GM12874 (cell line): Measurements from ENCODE around the gene DCBLD1.

Experiments
- TF ChIP-seq, protein P1 (sequence below): IDR thresholded peaks from 2 replicates; pipeline ENCODE4 v1.5.1; 2011; ENCODE audit warnings: low read depth, mild to moderate bottlenecking, control low read depth, low read length, moderate library complexity; ENCODE audit not compliant: insufficient read depth

DCBLD1 gene

DNA sequence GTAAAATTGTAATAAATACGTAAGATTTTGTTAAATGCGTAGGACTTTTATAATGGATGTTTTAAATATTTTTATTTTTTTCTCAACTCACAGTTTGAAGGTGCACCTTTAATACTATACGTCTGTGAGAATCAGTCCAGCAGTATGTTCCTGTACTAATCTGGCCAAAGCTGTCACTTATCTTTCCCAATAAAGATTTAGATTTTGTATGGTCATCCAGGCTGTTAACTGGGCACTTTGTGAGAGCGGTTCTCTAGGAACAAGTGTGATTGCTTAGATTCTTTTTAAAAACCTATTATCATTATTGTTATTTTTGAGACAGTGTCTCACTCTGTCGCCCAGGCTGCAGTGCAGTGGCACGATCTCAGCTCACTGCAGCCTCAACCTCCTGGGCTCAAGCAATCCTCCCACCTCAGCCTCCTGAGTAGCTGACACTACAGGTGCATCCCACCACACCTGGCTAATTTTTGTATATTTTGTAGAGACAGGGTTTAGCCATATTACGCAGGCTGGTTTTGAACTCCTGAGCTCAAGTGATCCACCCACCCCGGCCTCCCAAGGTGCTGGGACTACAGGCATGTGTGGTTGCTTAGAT is 1.7 kb downstream of the DCBLD1 start:
- TF ChIP-seq, protein P1, sequence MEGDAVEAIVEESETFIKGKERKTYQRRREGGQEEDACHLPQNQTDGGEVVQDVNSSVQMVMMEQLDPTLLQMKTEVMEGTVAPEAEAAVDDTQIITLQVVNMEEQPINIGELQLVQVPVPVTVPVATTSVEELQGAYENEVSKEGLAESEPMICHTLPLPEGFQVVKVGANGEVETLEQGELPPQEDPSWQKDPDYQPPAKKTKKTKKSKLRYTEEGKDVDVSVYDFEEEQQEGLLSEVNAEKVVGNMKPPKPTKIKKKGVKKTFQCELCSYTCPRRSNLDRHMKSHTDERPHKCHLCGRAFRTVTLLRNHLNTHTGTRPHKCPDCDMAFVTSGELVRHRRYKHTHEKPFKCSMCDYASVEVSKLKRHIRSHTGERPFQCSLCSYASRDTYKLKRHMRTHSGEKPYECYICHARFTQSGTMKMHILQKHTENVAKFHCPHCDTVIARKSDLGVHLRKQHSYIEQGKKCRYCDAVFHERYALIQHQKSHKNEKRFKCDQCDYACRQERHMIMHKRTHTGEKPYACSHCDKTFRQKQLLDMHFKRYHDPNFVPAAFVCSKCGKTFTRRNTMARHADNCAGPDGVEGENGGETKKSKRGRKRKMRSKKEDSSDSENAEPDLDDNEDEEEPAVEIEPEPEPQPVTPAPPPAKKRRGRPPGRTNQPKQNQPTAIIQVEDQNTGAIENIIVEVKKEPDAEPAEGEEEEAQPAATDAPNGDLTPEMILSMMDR, result no peak

DNA sequence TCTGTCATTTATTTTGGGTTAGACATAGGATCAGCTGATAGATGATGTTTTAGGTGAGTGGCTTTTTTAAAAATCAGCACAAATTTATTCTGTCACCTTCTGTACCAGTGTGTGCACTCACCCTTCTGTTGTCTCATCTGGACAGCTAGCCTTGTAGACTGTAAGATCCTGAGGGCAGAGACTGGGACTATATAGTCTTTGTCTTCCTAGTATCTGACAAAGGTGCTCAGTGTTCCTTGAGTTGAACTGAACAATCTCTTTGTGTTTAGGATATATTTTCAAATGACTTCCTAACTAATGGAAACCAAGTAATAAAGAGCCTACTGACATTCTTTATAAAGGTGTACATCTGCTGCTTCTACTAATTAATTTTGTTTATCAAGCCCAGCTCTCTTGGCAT is 3.0 kb downstream of the DCBLD1 start:
- TF ChIP-seq, protein P1, result no peak

DNA sequence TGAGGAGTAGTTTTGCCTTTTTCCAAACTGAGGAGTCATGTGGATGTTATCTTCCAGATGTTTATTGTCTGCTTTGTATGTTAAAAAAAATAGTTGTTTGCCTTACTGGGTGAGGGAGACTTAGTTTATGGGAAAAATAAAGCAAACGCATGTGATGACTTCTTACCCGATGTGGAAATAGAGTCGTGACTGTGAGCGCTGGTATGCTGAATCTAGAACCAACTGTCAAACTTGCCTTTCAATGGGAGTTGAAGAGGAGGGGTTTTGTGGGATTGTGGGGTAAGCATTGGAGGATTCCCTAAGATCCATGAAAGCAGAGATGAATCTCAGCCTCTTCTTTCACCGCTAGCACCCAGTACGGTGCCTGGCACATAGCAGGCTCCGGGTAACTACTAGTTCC is 5.3 kb downstream of the DCBLD1 start:
- TF ChIP-seq, protein P1, result no peak

DNA sequence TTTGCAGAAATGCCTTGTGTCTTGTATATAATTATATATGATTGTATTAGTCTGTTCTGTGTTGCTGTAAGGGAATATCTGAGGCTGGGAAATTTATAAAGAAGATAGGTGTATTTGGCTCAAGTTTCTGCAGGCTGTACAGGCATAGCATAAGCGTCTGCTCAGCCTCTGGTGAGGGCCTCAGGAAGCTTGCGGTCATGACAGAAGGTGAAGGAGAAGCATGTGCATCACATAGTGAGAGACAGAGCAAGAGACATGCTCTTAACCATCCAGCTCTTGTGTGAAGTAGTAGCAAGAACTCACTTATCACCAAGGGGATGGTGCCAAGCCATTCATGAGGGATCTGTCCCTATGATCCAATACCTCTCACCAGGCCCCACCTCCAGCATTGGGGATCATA is 6.5 kb downstream of the DCBLD1 start:
- TF ChIP-seq, protein P1, result no peak

DNA sequence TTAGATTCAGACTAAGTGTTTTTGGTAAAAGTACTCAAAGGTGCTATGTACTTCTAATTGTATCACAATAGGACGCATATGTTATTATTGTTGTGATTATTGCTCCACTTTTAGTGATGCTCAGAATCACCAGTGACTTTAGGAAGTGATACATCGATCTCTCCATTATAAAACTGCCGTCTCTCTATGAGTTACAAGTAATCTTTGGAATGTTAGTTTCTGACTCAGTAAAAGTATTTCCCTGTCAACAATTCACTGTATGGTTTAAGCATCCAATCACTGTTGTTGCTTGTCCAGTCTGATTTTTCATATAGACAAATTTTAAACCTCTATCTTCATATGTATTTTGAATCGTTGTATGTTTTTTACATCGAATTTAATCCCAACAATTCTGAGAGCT is 9.4 kb downstream of the DCBLD1 start:
- TF ChIP-seq, protein P1, result no peak

DNA sequence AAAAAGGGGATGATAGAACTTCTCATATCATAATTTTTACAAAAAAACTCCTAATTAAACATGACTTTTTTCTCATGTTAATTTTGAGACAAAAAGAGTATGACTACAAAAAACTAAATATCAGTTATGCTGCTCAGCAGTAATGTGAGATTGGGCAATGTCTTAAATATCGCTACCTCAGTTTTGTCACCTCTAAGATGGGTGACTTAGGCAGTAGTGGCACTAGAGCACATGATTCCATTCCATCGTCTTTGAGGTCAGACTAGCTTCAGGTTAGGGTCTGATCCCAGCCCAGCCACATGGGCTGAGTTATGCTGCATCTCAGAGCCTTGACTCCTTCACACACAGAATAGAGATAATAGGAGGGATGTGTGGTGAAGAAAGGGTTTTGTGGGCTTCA is 11.0 kb downstream of the DCBLD1 start:
- TF ChIP-seq, protein P1, result no peak

DNA sequence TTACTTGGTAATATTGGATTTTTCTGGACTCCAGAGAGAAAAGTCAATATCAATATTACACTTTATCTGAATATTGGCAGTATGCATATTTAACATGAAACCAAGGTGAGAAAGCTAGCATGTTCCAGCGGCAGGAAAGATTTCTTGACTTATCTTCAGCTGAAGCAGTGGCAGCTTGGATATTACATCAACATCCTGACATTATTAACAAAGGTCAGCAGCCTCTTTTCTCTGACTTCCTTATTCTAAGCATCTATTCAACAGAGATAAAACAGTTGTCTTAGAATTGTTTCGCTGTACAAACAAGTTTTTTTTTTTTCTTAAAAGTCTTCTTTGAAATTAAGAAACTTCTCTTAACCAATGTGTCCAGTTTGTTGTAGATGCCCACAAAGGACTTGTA is 11.8 kb downstream of the DCBLD1 start:
- TF ChIP-seq, protein P1, result no peak

DNA sequence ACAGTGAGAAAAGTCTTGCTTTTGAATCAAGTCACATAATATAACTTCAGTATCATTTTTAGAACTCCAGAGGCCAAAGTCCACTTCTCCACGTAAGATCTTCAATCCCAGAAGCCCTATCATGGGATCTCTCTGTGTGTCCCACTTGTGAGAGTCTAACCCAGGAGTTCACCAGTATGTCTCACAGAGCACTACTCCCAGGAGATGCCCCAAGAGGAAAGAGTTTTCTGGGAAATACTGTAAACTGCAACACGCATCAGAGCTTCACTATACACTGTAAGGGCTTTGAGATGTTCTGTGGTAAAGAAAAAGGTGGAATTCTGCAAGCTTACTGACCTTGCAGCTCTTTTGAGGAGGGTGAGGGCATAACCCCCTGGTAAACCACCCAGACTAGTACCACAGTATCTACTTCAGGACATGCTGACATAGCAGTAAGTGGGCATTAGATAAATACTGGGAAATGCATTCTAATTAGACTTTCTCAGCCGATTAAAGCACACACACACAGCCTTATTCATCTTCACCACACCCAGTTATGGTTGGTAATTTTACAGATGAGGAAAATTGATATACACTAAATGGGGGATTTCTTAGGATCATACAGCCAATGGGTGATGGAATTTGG is 12.3 kb downstream of the DCBLD1 start:
- TF ChIP-seq, protein P1, result no peak
